ENCODE results near the gene SAMD13.

Gene SAMD13

DNA sequence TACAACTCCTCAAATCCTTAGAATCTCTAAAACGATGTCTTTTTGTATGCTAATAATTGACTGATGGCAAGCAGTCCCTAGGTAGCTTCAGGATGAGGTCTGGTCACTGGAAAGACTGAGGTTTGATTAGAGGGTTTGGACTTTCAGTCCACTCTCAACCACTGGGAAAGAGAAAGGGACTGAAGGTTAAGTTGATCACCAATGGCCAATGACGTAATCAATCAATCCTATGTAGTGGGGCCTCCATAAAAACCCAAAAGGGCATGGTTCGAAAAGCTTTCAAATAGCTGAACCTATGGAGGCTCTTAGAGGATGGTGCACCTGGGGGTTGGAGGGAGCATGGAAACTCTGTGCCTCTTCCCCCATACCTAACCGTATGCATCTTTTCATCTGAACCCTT is 57.2 kb downstream of the SAMD13 start:
- Histone ChIP-seq H3K27ac (no peak overlapping the region), H3K4me3 (no peak overlapping the region)
- no peak for DNase-seq (ENCODE audit: low spot score)
- TF ChIP-seq, protein P1, sequence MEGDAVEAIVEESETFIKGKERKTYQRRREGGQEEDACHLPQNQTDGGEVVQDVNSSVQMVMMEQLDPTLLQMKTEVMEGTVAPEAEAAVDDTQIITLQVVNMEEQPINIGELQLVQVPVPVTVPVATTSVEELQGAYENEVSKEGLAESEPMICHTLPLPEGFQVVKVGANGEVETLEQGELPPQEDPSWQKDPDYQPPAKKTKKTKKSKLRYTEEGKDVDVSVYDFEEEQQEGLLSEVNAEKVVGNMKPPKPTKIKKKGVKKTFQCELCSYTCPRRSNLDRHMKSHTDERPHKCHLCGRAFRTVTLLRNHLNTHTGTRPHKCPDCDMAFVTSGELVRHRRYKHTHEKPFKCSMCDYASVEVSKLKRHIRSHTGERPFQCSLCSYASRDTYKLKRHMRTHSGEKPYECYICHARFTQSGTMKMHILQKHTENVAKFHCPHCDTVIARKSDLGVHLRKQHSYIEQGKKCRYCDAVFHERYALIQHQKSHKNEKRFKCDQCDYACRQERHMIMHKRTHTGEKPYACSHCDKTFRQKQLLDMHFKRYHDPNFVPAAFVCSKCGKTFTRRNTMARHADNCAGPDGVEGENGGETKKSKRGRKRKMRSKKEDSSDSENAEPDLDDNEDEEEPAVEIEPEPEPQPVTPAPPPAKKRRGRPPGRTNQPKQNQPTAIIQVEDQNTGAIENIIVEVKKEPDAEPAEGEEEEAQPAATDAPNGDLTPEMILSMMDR (IDR thresholded peaks at IDR 0.05), result no peak

DNA sequence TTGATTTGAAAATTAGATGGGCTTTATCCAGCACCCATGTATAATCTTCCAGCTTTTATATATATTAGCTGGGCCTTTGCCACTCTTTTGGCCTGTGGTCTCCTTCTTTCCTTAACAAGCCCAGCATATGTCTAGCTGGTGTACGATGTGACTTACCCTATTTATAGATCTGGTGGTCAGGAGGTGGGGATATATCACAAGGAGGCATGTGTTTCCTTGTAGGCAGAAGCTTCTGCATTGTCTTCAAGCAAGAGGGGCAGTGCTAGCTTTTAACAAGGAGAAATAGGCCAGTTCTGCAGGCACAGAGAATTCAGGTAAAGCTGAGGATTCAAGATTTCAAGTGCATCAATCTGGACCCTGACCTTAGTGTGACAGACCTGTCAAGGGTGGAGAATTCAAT is 58.8 kb downstream of the SAMD13 start:
- TF ChIP-seq, protein P1 (IDR thresholded peaks at IDR 0.05), result no peak
- H3K4me3 ChIP-seq, result no peak overlapping the region
- no peak for DNase-seq (ENCODE audit: low spot score)

DNA sequence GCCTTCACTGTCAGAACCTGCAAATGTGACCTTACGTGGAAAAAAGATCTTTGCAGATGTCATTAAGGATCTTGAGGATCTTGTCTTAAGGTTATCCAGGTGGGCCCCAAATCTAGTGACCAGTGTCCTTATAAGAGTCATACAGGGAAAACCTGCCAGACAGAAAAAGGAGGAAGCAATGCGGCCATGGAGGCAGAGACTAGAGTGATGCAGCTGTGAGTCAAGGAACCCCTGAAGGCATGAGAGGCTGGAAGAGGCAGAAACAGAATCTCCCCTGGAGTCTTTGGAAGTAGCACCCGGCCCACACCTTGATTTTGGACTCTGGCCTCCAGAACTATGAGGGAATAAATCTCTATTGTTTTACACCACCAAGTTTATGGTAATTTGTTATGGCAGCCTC is 60.3 kb downstream of the SAMD13 start:
- no peak for DNase-seq (ENCODE audit: low spot score)
- Histone ChIP-seq H3K4me3 (no peak overlapping the region), H3K27ac (no peak overlapping the region)
- TF ChIP-seq, protein P1 (IDR thresholded peaks at IDR 0.05), result no peak

More for the DNA sequence above, 58.8 kb downstream of the SAMD13 start:
- H3K27ac ChIP-seq, result no peak overlapping the region

DNA sequence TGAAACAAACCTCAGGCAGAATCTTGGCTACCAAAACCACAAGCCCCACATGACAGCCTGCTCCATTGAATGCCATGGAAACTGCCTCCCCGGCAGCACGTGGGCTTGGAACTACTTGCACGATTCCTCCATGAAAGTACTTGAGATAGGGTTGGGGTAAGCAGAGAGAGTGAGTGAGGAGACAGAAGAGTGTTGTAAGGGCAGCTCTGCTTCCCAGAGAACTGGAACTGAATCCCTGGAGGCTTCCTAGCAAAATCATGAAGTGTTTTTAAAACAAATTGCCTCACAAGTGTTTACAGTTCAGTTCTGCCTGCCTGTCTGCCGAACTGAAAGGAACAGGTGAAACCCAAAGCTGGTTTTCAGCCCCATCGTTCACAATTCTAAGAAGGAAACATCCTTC is 61.5 kb downstream of the SAMD13 start:
- H3K4me3 ChIP-seq, result no peak overlapping the region
- no peak for DNase-seq (ENCODE audit: low spot score)
- TF ChIP-seq, protein P1 (IDR thresholded peaks at IDR 0.05), result no peak
- no peak overlapping the region for H3K27ac ChIP-seq

DNA sequence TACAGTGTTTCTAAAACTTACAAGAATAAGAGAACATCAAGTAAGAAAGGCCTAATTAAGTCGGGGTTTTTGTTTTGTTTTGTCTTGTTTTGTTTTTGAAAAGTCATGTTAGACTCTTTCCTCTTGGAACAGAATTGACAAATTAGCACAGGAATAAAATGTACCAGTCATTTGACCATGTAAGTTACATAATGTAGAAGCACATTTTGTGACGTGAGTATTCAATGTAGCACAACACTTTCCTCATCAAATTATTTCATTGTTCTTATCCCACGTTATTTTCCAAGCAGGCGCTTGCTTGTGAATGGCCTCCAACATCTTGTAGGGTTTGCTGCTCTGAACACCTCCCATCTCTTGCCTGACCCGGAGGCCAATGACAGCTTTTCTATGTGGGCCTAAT is 62.1 kb downstream of the SAMD13 start:
- no peak overlapping the region for H3K4me3 ChIP-seq
- H3K27ac ChIP-seq, result no peak overlapping the region
- TF ChIP-seq, protein P1 (IDR thresholded peaks at IDR 0.05), result no peak
- DNase-seq (ENCODE audit: low spot score), result no peak

DNA sequence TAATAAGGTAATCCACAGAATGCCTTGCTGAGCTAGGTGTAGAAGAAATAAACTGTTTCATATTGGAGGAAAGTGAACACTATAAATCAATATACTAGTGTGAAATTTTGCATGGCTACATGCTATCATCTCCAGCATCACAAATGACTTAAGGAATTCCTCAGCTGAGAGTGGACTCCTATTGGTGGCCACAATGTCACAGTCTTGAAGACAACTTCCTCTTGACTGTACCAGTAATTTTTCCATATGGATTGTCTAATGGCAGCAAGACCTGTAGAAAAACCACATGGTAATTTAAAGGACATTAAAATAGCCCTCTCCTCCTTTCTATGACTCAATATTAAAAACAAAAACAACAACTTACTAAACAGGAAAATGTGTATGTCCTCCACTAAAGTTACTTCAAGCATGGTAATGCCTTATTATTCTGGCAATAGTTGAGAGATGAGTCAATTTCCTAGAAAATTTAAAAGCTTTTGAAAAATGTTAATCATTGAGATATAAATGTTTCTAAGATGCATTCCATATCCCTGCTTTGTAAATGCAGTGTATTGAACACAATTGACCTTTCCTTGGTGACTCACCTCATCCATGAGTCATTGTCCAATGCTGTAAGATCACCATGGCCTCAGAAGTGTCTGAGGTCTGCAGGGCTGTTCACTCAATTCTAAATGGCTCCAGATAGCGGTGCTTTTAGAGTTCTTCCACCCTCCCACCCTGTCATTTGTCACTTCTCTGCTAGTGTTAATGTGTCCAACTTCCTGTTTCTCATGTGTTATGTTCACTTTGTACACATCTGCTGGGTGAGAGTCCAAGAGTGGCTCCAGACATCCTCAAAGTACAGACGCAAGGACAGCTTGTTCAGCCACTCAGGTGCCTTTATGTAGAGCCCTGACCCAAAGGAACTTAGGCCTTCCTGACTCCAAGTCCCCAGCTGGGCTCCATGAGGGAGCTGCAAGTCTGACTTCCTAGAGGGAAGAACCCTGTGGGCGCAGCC is 64.0 kb downstream of the SAMD13 start:
- H3K27ac ChIP-seq, result no peak overlapping the region
- TF ChIP-seq, protein P1 (IDR thresholded peaks at IDR 0.05), result no peak
- no peak for DNase-seq (ENCODE audit: low spot score)
- H3K4me3 ChIP-seq, result no peak overlapping the region

DNA sequence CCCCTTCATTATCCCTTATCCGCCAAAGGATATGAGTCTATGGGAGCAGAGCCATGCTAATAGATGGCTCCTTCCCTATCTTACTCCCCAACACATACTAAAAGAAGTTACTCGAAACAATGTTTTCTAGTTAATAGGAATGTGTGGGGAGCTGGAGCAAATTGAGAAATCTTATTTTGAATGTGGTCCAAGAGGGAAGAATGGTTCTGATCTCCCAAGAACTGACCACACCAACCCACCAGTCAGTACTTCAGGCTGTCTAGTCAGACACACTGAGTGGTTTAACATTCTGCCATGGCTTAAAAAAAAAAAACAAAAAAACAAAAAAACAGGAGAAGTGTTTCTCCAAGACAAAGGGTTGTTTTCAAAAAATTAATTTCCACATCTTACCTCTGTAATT is 65.3 kb downstream of the SAMD13 start:
- H3K4me3 ChIP-seq, result no peak overlapping the region
- no peak for DNase-seq (ENCODE audit: low spot score)
- TF ChIP-seq, protein P1 (IDR thresholded peaks at IDR 0.05), result no peak
- no peak overlapping the region for H3K27ac ChIP-seq
